GM04504 (cell line): Measurements from ENCODE around the gene RPRD2.

Experiments used
- DNase-seq: peaks from one replicate; pipeline ENCODE4 v3.0.0-alpha.2; 2012; ENCODE audit warnings: low read depth

RPRD2 gene

DNA sequence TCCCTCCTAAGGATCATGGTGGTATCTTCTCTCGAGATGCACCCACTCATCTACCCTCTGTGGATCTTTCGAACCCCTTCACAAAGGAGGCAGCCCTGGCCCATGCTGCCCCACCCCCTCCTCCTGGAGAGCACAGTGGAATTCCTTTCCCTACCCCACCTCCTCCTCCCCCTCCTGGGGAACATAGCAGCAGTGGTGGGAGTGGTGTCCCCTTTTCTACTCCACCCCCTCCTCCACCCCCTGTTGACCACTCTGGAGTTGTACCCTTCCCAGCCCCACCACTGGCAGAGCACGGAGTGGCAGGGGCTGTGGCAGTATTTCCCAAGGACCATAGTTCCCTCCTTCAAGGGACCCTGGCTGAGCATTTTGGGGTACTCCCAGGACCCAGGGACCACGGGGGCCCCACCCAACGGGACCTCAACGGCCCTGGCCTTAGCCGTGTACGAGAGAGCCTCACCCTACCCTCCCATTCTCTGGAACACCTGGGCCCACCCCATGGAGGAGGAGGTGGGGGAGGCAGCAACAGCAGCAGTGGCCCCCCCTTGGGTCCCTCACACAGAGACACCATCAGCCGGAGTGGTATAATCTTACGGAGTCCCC lies 108.8 kb downstream of the RPRD2 start:
- DNase-seq: no peak

GRCh38 chr1:150473659-150474058 lies 109.7 kb downstream of the RPRD2 start:
- DNase-seq: no peak

DNA sequence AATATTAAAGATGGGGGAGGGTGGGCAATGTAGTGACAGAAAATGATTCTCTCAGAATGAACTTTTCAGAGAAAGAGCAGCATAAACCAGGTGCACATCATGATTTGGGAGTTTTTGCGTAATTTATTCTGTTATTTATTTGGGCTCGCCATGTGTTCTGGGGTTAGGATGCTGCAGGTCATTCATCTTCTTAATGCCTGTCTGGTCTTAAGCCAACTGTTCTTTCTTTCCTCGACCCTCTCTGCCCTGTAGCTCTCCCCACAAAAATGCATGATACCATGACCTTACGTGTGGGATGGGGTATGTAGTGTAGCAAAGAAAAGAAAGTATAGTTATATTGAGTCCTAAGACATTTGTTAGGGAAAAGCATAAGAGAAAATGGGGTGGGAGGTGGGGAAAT lies 110.9 kb downstream of the RPRD2 start:
- no peak for DNase-seq

- DNase-seq: no peak
Measured at GRCh38 chr1:150476754-150477153, 112.8 kb downstream of the RPRD2 start.

DNA sequence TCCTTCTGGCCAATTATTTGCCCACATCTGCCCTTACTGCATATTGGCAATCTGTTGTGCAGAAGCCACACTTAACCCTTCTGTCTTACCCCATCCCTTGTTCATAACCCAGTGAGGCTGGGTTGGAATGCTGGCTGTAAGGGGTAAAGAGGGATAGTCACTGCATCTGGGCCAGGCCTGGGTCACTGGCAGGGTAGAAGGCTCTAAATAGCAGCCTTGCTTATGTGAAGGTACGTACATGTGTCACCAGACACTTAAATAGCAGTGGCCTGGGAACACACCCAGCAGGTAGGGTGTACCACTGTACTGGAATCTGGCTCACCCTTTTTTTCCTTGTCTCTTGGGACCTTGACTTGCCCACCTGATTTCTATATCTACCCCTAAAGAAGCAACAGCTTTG lies 113.4 kb downstream of the RPRD2 start:
- DNase-seq: no peak

- DNase-seq: no peak
Measured at GRCh38 chr1:150477733-150478132, 113.8 kb downstream of the RPRD2 start.

GRCh38 chr1:150479370-150479769 lies 115.4 kb downstream of the RPRD2 start:
- DNase-seq: no peak

- DNase-seq: no peak
Measured at GRCh38 chr1:150479927-150480352, 116.0 kb downstream of the RPRD2 start.

GRCh38 chr1:150484431-150484830 lies 120.5 kb downstream of the RPRD2 start:
- no peak for DNase-seq

- peak; percentile 25 for DNase-seq
Measured at GRCh38 chr1:150484861-150485260, 120.9 kb downstream of the RPRD2 start.

- DNase-seq: peak; percentile 97
Measured at GRCh38 chr1:150486966-150487762, 123.2 kb downstream of the RPRD2 start, which contains the start of gene TARS2. TSS of gene TARS2 (plus strand) at chr1:150487419. CDS start at chr1:150487451, 32 bp downstream.

DNA sequence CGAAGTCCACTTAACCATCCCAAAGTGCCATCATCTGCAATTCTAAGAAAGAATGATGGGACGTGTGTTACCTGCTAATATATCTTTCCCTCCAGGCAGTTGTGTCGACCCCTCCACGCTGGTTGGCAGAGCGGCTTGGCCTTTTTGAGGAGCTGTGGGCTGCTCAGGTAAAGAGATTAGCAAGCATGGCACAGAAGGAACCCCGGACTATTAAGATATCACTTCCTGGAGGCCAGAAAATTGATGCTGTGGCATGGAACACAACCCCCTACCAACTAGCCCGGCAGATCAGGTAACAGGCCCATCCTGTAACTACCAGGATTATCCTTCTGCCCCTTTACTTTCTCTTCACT lies 123.8 kb downstream of the RPRD2 start:
- DNase-seq: no peak

DNA sequence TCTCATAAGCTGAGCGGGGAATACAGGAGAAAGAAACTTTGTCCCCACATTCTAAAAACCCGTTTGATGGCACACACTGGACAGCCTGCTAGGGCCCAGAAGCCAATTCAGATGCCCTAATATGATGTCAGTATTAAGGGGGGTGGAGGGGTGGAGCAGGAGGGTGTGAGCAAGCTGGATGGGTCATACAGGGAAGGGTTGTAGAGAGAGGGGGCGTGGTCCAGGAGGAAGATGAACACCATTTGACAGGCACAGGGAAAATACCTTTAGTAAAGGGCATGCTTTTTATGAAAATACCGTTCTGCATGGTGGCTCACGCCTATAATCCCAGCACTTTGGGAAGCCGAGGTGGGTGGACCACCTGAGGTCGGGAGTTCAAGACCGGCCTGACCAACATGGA lies 129.2 kb downstream of the RPRD2 start:
- no peak for DNase-seq

DNA sequence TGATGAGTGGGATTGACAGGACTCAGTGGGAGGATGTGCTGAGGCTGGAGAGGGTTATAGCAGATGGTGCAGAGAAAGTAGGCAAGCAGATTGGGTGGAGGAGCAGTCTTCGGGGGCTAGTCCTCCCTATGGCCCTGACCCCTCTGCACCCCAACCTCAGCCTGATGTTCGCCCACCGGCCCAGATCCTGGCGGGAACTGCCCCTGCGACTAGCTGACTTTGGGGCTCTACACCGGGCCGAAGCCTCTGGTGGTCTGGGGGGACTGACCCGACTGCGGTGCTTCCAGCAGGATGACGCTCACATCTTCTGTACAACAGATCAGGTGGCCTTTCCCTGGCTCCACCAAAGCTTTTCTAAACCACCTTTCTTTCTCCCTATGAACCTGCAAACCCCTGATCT lies 134.4 kb downstream of the RPRD2 start:
- no peak for DNase-seq

GRCh38 chr1:150505431-150505830 lies 141.5 kb downstream of the RPRD2 start:
- DNase-seq: no peak

GRCh38 chr1:150507912-150508864 lies 144.2 kb downstream of the RPRD2 start, which contains the start of gene ECM1:
TSS of gene ECM1 (plus strand) at chr1:150508109. CDS start at chr1:150508210, 101 bp downstream.
- no peak for DNase-seq

GRCh38 chr1:150508982-150509381 lies 145.0 kb downstream of the RPRD2 start:
- no peak for DNase-seq

DNA sequence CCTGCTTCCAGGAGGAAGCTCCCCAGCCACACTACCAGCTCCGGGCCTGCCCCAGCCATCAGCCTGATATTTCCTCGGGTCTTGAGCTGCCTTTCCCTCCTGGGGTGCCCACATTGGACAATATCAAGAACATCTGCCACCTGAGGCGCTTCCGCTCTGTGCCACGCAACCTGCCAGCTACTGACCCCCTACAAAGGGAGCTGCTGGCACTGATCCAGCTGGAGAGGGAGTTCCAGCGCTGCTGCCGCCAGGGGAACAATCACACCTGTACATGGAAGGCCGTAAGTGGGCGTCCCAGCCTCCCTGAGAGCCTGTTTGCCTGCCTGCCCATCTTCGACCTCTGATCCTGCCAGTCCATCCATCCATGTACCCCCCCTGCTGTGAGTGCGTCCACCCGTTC lies 147.6 kb downstream of the RPRD2 start:
- no peak for DNase-seq

DNA sequence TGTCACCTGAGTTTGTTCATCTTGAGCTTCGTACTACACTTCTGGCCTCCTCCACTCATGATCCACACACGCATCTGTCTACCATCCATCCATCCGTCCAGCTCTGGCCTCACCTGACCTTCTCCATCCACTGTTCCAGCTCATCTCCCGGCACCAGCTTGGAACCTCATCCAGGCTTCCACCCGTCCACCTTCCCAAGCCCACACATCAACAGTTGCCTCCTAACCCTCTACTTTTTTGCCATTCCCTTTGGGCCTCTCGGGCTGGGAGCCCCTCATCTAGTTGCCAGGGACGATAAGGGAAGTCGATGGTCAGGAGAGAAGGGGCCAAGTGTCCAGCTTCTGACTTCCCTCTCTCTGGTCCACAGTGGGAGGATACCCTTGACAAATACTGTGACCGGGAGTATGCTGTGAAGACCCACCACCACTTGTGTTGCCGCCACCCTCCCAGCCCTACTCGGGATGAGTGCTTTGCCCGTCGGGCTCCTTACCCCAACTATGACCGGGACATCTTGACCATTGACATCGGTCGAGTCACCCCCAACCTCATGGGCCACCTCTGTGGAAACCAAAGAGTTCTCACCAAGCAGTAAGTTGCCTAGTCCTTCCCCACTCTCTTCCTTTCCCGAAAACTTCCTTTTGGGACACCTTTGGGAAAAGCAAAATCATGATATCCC lies 148.2 kb downstream of the RPRD2 start:
- DNase-seq: no peak

DNA sequence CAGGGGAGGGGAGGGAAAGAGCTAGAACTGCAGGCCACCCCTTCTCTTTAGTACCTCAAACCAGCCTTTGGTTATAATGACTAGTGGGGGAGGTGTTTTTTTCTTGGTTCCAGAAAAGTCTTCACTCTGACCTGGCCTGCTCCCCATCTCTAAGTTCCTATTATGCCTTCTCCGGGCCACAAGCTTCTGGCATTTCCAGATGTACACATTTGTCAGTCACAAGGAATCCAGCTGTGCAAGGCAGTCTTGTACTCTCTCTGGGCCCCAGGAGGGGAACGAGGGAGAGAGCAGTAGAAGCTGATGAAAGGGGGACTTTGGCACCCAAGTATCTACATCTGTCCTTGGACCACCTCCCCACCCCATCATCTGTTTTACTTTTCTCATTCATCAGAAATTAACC lies 148.9 kb downstream of the RPRD2 start:
- no peak for DNase-seq

DNA sequence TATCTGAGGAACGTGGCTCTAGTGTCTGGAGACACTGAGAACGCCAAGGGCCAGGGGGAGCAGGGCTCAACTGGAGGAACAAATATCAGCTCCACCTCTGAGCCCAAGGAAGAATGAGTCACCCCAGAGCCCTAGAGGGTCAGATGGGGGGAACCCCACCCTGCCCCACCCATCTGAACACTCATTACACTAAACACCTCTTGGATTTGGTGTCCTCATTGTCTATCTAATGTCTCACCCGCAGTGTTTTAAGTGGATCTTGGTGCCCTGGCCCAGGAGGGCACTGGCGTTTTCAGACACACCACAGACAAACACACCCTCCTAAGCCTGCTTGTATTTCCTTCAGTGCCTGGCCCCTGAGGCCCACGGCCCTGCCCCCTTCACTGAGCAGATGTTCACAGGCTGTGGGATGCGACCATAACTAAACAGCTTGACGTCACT lies 149.4 kb downstream of the RPRD2 start:
- DNase-seq: no peak

- no peak for DNase-seq
Measured at GRCh38 chr1:150514260-150514659, 150.3 kb downstream of the RPRD2 start.
